ENCODE results near the gene LRRFIP2.

- no peak for TF ChIP-seq CTCF (IDR thresholded peaks at IDR 0.05; ENCODE audit: insufficient read depth, low read length)
- TF ChIP-seq POLR2AphosphoS5 (IDR thresholded peaks at IDR 0.05; ENCODE audit: low read depth) = no peak
- no peak for TF ChIP-seq REST (IDR thresholded peaks at IDR 0.05; ENCODE audit: insufficient replicate concordance, low read depth)
These were observed 51.1 kb downstream of the LRRFIP2 start for GRCh38 chr3:37123292-37123691.

All from HL-60 (cell line).